Hepatocyte (in vitro differentiated cells): Measurements from ENCODE around the gene CCL25. TPM values are rescaled to one million over a fixed set of nuclear protein-coding genes. Genes with fewer than 3 reads are reported as not detected.

Experiments used
- DNase-seq: peaks from one replicate; pipeline ENCODE4 v3.0.0-alpha.2; 2016; ENCODE audit warnings: low spot score
- H2AFZ ChIP-seq: fragments of 200-600 bp; sonication (generic); 2 replicates; pipeline ENCODE4 v1.6.0; 2016; ENCODE audit warnings: antibody characterized with exemption, mild to moderate bottlenecking
- H3K27ac ChIP-seq: fragments of 200-600 bp; sonication (generic); 2 replicates; pipeline ENCODE4 v1.5.1; 2016; ENCODE audit warnings: mild to moderate bottlenecking
- H3K27me3 ChIP-seq: fragments of 200-600 bp; sonication (generic); 2 replicates; pipeline ENCODE4 v1.6.1; 2016
- H3K36me3 ChIP-seq: fragments of 200-600 bp; sonication (generic); replicated peaks from 2 replicates; pipeline ENCODE4 v1.5.1; 2016; ENCODE audit warnings: low read depth; ENCODE audit not compliant: insufficient read depth
- H3K4me1 ChIP-seq: fragments of 200-600 bp; sonication (generic); 2 replicates; pipeline ENCODE4 v1.5.1; 2016; ENCODE audit warnings: mild to moderate bottlenecking, moderate library complexity; ENCODE audit not compliant: insufficient read depth
- H3K4me2 ChIP-seq: fragments of 200-600 bp; sonication (generic); 2 replicates; pipeline ENCODE4 v1.6.0; 2016
- H3K4me3 ChIP-seq: fragments of 200-600 bp; sonication (generic); 2 replicates; pipeline ENCODE4 v1.5.1; 2016; ENCODE audit warnings: mild to moderate bottlenecking
- H3K79me2 ChIP-seq: fragments of 200-600 bp; sonication (generic); 2 replicates; pipeline ENCODE4 v1.6.0; 2017; ENCODE audit warnings: mild to moderate bottlenecking
- H3K9me2 ChIP-seq: fragments of 200-600 bp; sonication (generic); replicated peaks from 2 replicates; pipeline ENCODE4 v1.6.0; 2017; ENCODE audit warnings: mild to moderate bottlenecking; ENCODE audit not compliant: insufficient read depth
- H3K9me3 ChIP-seq: fragments of 200-600 bp; sonication (generic); 2 replicates; pipeline ENCODE4 v1.5.1; 2016; ENCODE audit warnings: low read depth, mild to moderate bottlenecking
- H4K20me1 ChIP-seq: fragments of 200-600 bp; sonication (generic); 2 replicates; pipeline ENCODE4 v1.6.0; 2016; ENCODE audit warnings: mild to moderate bottlenecking; ENCODE audit not compliant: insufficient read depth, poor library complexity, severe bottlenecking
- CTCF ChIP-seq: fragments of 200-600 bp; sonication (generic); IDR thresholded peaks from 2 replicates; pipeline ENCODE4 v1.5.1; 2016; ENCODE audit warnings: antibody characterized with exemption, mild to moderate bottlenecking; ENCODE audit not compliant: poor library complexity
- EZH2 ChIP-seq: fragments of 200-600 bp; sonication (generic); IDR thresholded peaks from 2 replicates; pipeline ENCODE4 v1.6.1; 2016; ENCODE audit warnings: antibody characterized with exemption, mild to moderate bottlenecking, borderline replicate concordance
- EZH2phosphoT487 ChIP-seq: fragments of 200-600 bp; sonication (generic); IDR thresholded peaks from one replicate; pipeline ENCODE4 v1.6.1; 2018; ENCODE audit warnings: antibody characterized with exemption, mild to moderate bottlenecking, low read depth, moderate library complexity; ENCODE audit not compliant: unreplicated experiment, severe bottlenecking
- WGBS: methylation state at CpG from one replicate; pipeline ENCODE4 v1.1.6; 2016; ENCODE audit warnings: low lambda C conversion rate; ENCODE audit errors: missing lambda C conversion rate; 5-methylcytosine and 5-hydroxymethylcytosine counted together
- polyA plus RNA-seq: library from polyadenylated mRNA; unstranded; fragments of >200 nt; fragmentation: Nextera tagmentation; extraction: Ambion mirVana; gene quantifications from 2 replicates; pipeline ENCODE4 v1.2.1, GENCODE V29; 2016
- total RNA-seq: library from RNA; depleted of rRNA; stranded (reverse); fragments of >200 nt; gene quantifications from 2 replicates; pipeline ENCODE4 v1.2.3, GENCODE V29; 2014

The CCL25 gene
- total and polyA plus RNA-seq, 2 experiments from 2014 or later = not detected

GRCh38 chr19:8109890-8110662, 57.5 kb downstream of the CCL25 start:
- DNase-seq = no peak
- 96% methylated on average over 7 of the region's 7 CpGs for WGBS
- no peak overlapping the region for H3K27ac ChIP-seq
- H3K4me2 ChIP-seq = no peak overlapping the region
- H3K4me3 ChIP-seq = no peak overlapping the region
- no peaks in the 10 kb centered on the region for H3K4me1 ChIP-seq
- no peaks in the 10 kb centered on the region for H3K27me3 ChIP-seq
- no peaks in the 10 kb centered on the region for H3K79me2 ChIP-seq
- no peak overlapping the region for H2AFZ ChIP-seq
- no peaks in the 10 kb centered on the region for H3K36me3 ChIP-seq
- TF ChIP-seq EZH2 = no peak
- TF ChIP-seq EZH2phosphoT487 = no peak
- TF ChIP-seq CTCF = no peak
- H3K9me2 ChIP-seq = no peaks in the 10 kb centered on the region
- no peaks in the 10 kb centered on the region for H4K20me1 ChIP-seq
- no peaks in the 10 kb centered on the region for H3K9me3 ChIP-seq

- Histone ChIP-seq H3K79me2 (no peaks in the 10 kb centered on the region), H3K27me3 (no peaks in the 10 kb centered on the region), H4K20me1 (no peaks in the 10 kb centered on the region), H3K9me2 (no peaks in the 10 kb centered on the region), H3K4me1 (no peaks in the 10 kb centered on the region), H3K9me3 (no peaks in the 10 kb centered on the region), H3K27ac (no peak overlapping the region), H3K4me3 (no peak overlapping the region), H2AFZ (no peak overlapping the region), H3K36me3 (no peaks in the 10 kb centered on the region), H3K4me2 (no peak overlapping the region)
- WGBS = 98% methylated on average over 16 of the region's 16 CpGs
- DNase-seq = no peak
- TF ChIP-seq EZH2 (no peak), EZH2phosphoT487 (no peak), CTCF (no peak)
Observed at GRCh38 chr19:8110931-8111330, 58.4 kb downstream of the CCL25 start.

GRCh38 chr19:8111376-8111775, 58.8 kb downstream of the CCL25 start:
- TF ChIP-seq CTCF (no peak), EZH2phosphoT487 (no peak), EZH2 (no peak)
- DNase-seq = no peak
- no peaks in the 10 kb centered on the region for H3K27me3 ChIP-seq
- no peaks in the 10 kb centered on the region for H3K9me3 ChIP-seq
- no peaks in the 10 kb centered on the region for H4K20me1 ChIP-seq
- H3K4me1 ChIP-seq = no peaks in the 10 kb centered on the region
- no peaks in the 10 kb centered on the region for H3K9me2 ChIP-seq
- no peak overlapping the region for H3K4me3 ChIP-seq
- H2AFZ ChIP-seq = no peak overlapping the region
- WGBS = 94% methylated on average over 11 of the region's 16 CpGs
- no peak overlapping the region for H3K4me2 ChIP-seq
- H3K79me2 ChIP-seq = no peaks in the 10 kb centered on the region
- H3K36me3 ChIP-seq = no peaks in the 10 kb centered on the region
- no peak overlapping the region for H3K27ac ChIP-seq

Other genes starting within 250 kb of the CCL25 start
- 10.7 and 12.4 TPM in 2 replicates for gene EVI5L, start 222.5 kb upstream of the CCL25 start, total RNA-seq
- gene EVI5L, start 222.5 kb upstream of the CCL25 start, polyA plus RNA-seq = 11.5 and 13.1 TPM in 2 replicates
- gene PRR36, start 178.4 kb upstream of the CCL25 start, total RNA-seq = 0.40 and 1.00 TPM in 2 replicates
- 2.5 and 5.4 TPM in 2 replicates for gene PRR36, start 178.4 kb upstream of the CCL25 start, polyA plus RNA-seq
- 1.8 and 4.5 TPM in 2 replicates for gene LRRC8E, start 164.2 kb upstream of the CCL25 start, total RNA-seq
- gene LRRC8E, start 164.2 kb upstream of the CCL25 start, polyA plus RNA-seq = 3.2 and 3.3 TPM in 2 replicates
- gene MAP2K7, start 148.9 kb upstream of the CCL25 start, total RNA-seq = 13.6 and 13.8 TPM in 2 replicates
- 11.8 and 12.8 TPM in 2 replicates for gene MAP2K7, start 148.9 kb upstream of the CCL25 start, polyA plus RNA-seq
- 0.52 TPM in 1 of 2 replicates, not detected in the other for gene TGFBR3L, start 137.9 kb upstream of the CCL25 start, total RNA-seq
- gene TGFBR3L, start 137.9 kb upstream of the CCL25 start, polyA plus RNA-seq = 3.3 and 8.5 TPM in 2 replicates
- 6.5 and 11.8 TPM in 2 replicates for gene SNAPC2, start 132.4 kb upstream of the CCL25 start, total RNA-seq
- gene SNAPC2, start 132.4 kb upstream of the CCL25 start, polyA plus RNA-seq = 17.5 and 21.0 TPM in 2 replicates
- 4.3 and 5.2 TPM in 2 replicates for gene CTXN1, start 126.6 kb upstream of the CCL25 start, total RNA-seq
- 13.5 and 14.5 TPM in 2 replicates for gene CTXN1, start 126.6 kb upstream of the CCL25 start, polyA plus RNA-seq
- 52.0 and 61.7 TPM in 2 replicates for gene TIMM44, start 109.1 kb upstream of the CCL25 start, total RNA-seq
- gene TIMM44, start 109.1 kb upstream of the CCL25 start, polyA plus RNA-seq = 40.7 and 54.9 TPM in 2 replicates
- 57.7 and 59.5 TPM in 2 replicates for gene ELAVL1, start 47.1 kb upstream of the CCL25 start, total RNA-seq
- gene ELAVL1, start 47.1 kb upstream of the CCL25 start, polyA plus RNA-seq = 88.1 and 89.9 TPM in 2 replicates
- 9.4 and 11.5 TPM in 2 replicates for gene FBN3, start 96.8 kb downstream of the CCL25 start, total RNA-seq
- 6.4 and 7.5 TPM in 2 replicates for gene FBN3, start 96.8 kb downstream of the CCL25 start, polyA plus RNA-seq
- 79.6 and 82.6 TPM in 2 replicates for gene CERS4, start 156.6 kb downstream of the CCL25 start, total RNA-seq
- 69.2 and 86.0 TPM in 2 replicates for gene CERS4, start 156.6 kb downstream of the CCL25 start, polyA plus RNA-seq